NCI-H2227 treated with DMSO at 0.1 percent for 48 hours (cell line): ENCODE measurements around the gene RAB6B.

Experiments
- DNase-seq: peaks from one replicate; lab custom pipeline; 2025; lab: John Stamatoyannopoulos, UW

The RAB6B gene

GRCh38 chr3:133894353-133895207 is 1.1 kb downstream of the RAB6B start:
- peak; percentile 30 for DNase-seq

DNA sequence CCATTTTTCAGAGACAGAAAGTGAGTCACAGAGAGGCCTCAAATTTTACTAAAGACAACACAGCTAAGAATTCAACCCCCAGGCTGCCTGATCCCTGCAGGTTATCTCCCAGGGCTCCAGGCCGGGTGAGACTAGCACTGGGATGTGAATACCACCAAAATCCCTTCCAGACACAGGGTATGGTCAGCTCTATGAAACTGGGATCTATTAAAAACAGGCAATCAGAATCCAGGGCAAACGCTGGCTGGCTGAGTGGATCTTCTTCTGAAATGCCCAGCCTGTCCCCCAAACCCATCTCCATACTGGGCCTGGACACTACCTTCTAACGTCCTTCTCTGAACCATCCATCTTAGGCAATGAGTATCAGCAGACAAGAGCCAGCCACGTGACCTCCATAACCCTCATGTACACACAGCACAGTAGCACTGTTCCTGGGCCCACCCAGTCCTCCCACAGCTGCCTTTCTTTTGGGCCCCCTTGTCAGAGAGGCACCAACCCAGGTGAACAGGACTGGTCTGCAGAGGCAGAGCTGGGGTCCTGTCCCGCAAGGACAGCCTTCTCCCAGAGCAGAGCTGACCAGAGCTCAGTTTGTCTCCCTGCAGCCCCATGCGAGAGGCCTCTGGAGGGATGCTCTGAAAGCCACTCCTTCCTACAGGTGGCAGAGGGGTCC is 1.9 kb downstream of the RAB6B start:
- DNase-seq: no peak

DNA sequence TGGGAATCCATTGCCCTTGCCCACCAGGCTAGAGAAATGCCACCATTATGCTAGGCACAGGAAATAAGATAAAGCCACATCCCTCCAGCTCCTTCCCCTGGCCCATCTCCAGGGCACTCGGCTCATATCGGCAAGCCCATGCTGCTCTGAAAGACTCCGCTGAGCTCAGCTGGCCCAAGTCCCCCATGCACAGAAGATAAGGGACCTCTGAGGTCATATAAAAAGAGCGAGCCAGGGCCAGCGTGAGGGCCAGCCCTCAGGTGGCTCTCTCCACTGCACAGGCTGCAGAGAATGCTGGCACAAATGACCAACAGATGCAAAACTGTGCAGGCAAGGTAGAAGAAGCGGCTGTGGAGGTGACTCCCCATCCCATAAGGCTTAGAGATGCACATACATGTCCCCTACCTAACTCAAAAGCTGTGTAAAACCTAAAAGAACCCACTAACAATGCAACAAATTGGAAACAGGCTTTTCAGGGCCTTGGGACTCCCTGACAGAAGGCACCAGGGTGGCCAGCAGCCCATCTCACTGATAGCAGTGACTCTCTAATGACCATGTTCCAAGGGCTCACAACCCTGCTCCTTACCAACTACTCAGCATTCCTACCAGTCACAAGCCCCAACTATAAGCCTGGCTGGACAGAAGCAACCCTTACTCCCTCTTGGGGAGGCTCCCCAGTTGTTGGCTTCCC is 3.0 kb downstream of the RAB6B start:
- no peak for DNase-seq

DNA sequence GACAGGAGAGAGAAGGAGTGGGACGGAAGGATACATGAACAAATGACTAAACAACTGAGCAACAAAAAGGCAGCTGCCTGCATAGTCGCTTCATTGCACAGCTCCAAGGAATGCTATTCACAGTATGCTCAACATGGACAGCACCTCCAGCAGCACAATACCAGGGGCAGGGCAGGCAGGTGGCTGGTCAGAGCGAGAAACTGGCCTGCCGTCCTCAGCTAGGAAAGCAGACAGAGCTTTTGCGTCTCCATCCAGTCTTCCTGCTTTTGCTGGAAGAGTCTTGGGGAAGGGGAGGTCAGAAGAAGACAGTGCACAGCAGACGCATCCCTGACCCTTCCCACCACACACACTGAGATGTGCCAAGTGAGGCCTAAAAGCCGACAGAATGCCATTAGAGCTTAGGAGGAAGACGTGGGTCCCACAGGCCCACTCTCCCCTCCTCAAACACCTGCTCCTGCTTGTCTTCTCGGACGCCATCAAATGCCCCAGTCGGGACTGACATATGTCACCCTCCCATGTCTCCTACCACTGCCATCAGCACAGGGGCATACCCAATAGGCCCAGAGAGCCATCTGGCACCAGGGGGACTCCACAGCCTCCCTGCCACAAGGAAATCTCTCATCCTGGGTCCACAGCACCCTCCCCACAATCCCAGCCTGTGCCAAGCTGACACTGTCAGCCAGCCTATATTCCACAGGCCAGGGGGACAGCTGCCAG is 3.9 kb downstream of the RAB6B start:
- DNase-seq: no peak

GRCh38 chr3:133890972-133891644 is 4.6 kb downstream of the RAB6B start:
- DNase-seq: no peak

DNA sequence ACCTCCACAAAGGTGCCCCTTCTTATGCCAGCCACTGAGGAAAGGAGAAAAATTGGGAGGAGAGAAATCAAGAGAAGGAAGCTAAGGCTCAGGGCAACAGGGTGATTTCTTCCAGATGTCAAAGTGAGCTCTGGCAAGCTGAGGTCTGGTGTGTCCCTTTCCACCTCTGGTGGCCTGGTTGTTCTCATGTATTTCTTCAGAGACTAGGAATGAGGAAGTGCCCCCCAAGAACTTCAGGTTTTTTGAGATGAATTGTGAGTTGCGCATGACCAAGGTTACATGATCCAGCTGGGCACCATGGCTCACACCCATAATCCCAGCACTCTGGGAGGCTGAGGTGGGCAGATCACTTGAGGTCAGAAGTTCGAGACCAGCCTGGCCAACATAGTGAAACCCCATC is 5.6 kb downstream of the RAB6B start:
- DNase-seq: no peak

DNA sequence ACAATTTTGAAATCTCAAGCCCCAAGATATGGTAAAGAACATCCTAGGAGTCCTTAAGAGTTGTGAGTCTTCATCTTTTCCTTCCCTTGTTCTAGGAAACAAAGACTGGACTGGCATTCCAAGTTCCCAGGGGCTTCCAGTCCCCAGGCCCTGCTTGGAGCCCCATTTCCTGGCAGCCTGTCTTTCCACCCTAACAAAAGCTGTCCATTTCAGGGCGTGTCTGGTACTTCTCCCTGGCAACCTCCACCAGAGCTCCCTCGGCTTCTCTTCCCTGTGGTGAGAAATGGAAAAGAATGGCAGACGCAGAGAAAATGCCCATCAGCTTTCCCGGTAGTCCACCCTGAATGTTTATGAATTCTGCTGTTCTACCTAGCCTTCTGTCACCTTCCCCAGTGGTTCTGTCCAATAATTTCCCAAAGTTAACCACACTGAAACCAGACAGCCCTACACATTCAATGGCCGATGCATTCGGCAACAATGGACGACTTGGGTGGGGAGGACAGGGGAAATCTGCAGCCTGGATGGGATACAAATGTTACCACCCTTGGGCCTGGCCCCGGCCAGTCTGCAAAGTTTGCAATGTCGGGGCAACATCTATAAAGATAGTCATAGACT is 6.8 kb downstream of the RAB6B start:
- no peak for DNase-seq

DNA sequence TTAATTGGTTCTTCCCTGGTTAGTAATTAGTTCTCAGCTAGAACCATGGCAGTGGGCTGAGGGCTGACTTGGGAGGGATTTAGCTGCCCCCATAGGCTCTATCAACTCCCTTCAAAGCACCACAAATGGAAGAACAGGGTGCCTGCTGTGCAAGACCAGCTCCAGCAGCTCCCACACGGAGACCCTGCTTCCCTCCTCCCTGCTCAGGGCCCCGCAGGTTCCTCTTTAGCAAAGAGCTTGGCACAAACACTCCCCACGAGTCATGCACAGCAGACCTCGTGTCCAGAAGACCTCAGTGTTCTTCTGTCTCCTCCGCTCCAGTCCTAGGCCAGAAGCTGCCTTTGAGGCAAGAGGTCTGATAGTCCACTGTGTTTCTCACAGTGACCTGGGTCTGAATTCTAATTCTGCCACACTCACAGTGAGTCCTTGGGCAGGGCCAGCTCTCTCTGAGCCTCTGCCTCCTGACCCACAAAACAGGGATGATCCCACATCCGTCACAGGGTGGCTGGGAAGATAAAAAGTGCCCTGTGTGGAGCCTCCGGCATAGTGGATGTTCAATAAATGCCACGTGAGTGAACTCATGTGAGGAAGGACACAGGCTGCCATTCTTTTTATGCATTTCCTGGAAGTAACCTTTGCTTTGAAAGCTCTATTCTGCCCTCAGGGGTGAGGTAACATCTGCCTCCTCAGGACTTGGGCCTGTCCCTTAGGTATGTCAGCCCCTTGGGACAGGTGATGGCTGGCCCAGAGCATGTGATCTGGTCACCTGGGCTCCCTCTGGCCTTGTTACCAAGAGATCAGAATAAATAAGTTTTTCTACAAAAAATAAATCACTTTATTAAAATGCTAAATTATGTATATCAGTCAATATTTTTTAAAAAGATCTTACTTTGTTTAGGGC is 7.6 kb downstream of the RAB6B start:
- peak; percentile 11 for DNase-seq

- DNase-seq: no peak
Observed at GRCh38 chr3:133887074-133887802, 8.4 kb downstream of the RAB6B start.

DNA sequence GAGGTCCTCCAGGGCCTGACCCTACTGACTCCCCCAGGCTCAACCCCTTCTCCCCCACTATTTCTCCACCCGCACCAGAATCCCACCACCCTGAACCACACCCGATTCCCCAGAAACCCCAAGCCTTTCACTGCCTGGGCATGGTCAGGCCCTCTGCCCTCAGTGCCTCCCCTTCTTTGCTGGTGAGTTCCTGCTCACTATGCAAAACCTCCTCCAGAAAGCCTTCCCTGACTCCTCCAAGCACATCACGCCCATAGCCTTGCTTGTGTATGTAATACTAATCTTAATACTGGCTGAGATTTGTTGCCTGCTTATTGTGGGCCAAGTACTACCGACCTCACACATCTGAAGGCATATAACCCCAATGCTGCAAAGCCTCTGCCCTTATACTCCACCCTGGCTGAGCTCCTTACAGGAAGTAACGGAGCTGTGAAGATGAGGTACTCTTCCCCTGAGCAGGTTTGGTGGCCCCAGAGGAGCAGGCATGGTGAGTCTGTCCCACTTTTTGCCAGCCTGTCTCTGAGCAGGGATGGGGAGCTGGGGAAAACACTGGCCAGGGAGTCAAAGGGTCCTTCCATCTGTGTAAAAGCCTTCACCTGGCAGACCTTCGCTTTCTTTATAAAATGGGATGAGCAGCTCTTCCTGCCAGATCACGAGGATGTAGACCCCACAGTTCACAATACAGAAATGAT is 9.5 kb downstream of the RAB6B start:
- DNase-seq: no peak

- no peak for DNase-seq
Observed at GRCh38 chr3:133884887-133885711, 10.6 kb downstream of the RAB6B start.

DNA sequence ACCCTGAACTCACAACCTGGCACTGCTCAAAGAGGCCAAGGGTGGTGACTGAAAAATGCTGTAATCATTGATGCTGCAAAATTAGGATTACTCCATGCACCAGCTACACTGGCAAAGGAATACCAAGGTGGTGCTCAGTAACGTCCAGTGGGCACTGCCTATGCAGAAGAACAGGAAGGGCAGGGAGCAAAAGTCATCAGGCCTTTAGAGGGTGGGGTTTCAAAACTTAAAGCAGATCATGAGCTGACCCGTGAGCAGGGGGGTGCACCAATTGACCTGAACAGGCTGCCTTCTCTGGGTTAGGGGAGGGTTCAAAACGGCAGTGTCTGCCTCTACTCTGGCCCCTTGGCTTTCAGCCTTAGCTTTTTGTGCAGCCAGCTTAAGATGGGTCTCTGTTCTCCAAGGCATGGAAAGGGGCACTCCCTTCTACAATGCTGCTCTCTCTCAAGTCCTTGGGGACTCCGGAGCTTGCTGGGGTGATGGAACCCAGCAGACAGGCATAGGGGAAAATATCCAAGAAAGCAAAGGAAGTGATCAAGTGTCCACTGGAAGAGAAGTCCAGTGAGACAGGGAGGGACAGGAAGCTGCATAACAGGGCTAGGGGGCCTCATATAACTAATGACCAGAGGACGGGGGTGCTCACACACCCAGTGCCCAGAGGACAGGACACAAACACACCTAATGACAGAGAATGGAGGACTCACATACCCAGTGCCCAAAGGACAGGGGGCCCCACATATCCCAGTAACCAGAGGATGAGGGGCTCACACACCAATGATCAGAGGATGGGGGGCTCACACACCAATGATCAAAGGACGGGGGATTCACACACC is 11.4 kb downstream of the RAB6B start:
- no peak for DNase-seq

GRCh38 chr3:133883641-133884040 is 12.0 kb downstream of the RAB6B start:
- DNase-seq: no peak

- no peak for DNase-seq
Observed at GRCh38 chr3:133882986-133883586, 12.6 kb downstream of the RAB6B start.

DNA sequence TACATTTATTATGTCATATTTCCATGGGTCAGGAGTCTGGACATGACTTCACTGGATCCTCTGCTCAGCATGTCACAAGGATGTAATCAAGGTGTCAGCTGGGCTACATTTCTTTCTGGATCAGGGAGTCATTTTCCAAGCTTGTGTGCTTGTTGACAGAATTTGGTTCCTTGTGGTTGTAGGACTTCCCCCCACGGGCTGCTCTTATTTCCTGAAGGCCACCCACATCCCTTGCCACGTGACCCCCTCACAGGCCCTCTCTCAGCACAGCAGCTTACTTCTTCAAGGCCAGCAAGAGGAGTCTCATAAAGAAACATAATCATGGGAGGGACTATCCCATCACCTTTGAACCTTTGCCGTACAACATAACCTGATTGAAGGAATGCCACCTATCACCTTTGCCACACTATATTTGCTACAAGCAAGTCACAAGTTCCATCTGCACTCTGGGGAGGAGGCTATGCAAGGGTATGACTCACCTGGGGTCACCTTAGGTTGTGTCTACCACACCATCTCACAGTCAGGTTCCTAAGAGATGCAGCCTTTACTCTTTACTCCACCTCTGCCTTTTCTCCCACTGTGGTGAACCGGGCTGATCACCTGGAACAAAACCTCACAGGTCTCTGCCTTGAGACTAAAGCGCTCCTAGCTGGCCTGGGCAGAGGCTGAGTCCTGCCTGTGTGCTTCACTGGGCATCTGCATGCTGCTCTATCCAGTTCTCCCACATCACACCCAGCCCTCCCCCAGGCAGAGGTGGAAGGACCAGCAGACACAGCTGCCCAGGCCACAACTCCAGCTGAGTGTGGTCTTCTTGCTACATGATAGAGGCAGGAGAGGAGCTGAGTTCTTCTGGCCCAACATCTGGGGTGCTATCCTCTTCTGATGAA is 13.5 kb downstream of the RAB6B start:
- DNase-seq: no peak

DNA sequence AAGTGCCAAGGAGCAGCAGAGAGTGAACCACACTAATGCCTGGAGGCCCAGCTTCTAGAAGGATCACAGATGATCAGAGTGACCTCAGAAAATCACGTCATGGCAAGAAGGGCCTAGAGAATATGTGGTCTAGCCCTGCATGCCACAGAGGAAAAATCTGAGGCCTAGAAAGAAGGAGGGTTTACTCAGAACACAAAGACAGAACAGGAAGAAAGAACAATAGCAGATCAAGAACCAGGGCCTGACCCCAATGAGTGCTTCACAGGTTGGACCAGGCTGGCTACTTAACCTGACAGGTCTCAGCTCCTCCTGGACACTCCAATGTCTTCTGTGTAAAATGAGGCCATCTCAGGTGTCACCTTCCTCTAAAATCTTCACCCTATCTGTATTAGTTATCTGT is 14.2 kb downstream of the RAB6B start:
- no peak for DNase-seq
